ENCODE measurements around the gene BTBD7.

- TF ChIP-seq POLR2A (IDR thresholded peaks at IDR 0.05; ENCODE audit: low read length) (no peak), GATA1 (IDR thresholded peaks at IDR 0.05; ENCODE audit: low read depth, low read length) (no peak)
Measured at GRCh38 chr14:93316716-93317115, 16.1 kb downstream of the BTBD7 start.

All from erythroblast (primary cell).